ENCODE data around the gene C22orf39.

The C22orf39 gene

GRCh38 chr22:19483481-19484244 is 36.2 kb upstream of the C22orf39 start:
- TF ChIP-seq TCF12 (IDR thresholded peaks at IDR 0.05; ENCODE audit: low read depth) = no peak
- no peak for TF ChIP-seq TAF1 (IDR thresholded peaks at IDR 0.05; ENCODE audit: low read depth)
- TF ChIP-seq FOXM1 (IDR thresholded peaks at IDR 0.05; ENCODE audit: borderline replicate concordance, low read depth) = no peak
- no peak for TF ChIP-seq CEBPB (IDR thresholded peaks at IDR 0.05)
- no peak for TF ChIP-seq REST (IDR thresholded peaks at IDR 0.05; ENCODE audit: low read depth)
- TF ChIP-seq NFIC (IDR thresholded peaks at IDR 0.05) = no peak
- no peak for TF ChIP-seq RAD21 (IDR thresholded peaks at IDR 0.05; ENCODE audit: low read depth)
- TF ChIP-seq CREB1 (IDR thresholded peaks at IDR 0.05; ENCODE audit: low read depth) = no peak
- TF ChIP-seq EP300 (IDR thresholded peaks at IDR 0.05; ENCODE audit: borderline replicate concordance) = no peak
- TF ChIP-seq MAX (IDR thresholded peaks at IDR 0.05) = no peak

- TF ChIP-seq NFIC (IDR thresholded peaks at IDR 0.05) = no peak
- TF ChIP-seq YY1 (IDR thresholded peaks at IDR 0.05; ENCODE audit: low read depth) = no peak
- no peak for TF ChIP-seq TAF1 (IDR thresholded peaks at IDR 0.05; ENCODE audit: low read depth)
- no peak for TF ChIP-seq FOXM1 (IDR thresholded peaks at IDR 0.05; ENCODE audit: borderline replicate concordance, low read depth)
- TF ChIP-seq TCF12 (IDR thresholded peaks at IDR 0.05; ENCODE audit: low read depth) = no peak
- TF ChIP-seq ZBTB7A (IDR thresholded peaks at IDR 0.05; ENCODE audit: low read depth) = no peak
- TF ChIP-seq CEBPB (IDR thresholded peaks at IDR 0.05) = no peak
- TF ChIP-seq EP300 (IDR thresholded peaks at IDR 0.05; ENCODE audit: borderline replicate concordance) = no peak
- TF ChIP-seq TEAD4 (IDR thresholded peaks at IDR 0.05) = no peak
- no peak for TF ChIP-seq EGR1 (IDR thresholded peaks at IDR 0.05)
- TF ChIP-seq REST (IDR thresholded peaks at IDR 0.05; ENCODE audit: low read depth) = no peak
- TF ChIP-seq MAX (IDR thresholded peaks at IDR 0.05) = no peak
- TF ChIP-seq USF1 (IDR thresholded peaks at IDR 0.05) = no peak
- no peak for TF ChIP-seq CREB1 (IDR thresholded peaks at IDR 0.05; ENCODE audit: low read depth)
- TF ChIP-seq RAD21 (IDR thresholded peaks at IDR 0.05; ENCODE audit: low read depth) = no peak
These were observed 34.8 kb upstream of the C22orf39 start for GRCh38 chr22:19482297-19482696.

- TF ChIP-seq TCF12 (IDR thresholded peaks at IDR 0.05; ENCODE audit: low read depth) (no peak), TAF1 (IDR thresholded peaks at IDR 0.05; ENCODE audit: low read depth) (no peak), MAX (IDR thresholded peaks at IDR 0.05) (no peak), NFIC (IDR thresholded peaks at IDR 0.05) (no peak), USF1 (IDR thresholded peaks at IDR 0.05) (no peak), EGR1 (IDR thresholded peaks at IDR 0.05) (no peak), ZBTB7A (IDR thresholded peaks at IDR 0.05; ENCODE audit: low read depth) (no peak)
These were observed 33.3 kb upstream of the C22orf39 start for GRCh38 chr22:19480789-19481188.

GRCh38 chr22:19480173-19480568 is 32.7 kb upstream of the C22orf39 start:
- no peak for TF ChIP-seq NFIC (IDR thresholded peaks at IDR 0.05)
- TF ChIP-seq EGR1 (IDR thresholded peaks at IDR 0.05) = no peak
- TF ChIP-seq TEAD4 (IDR thresholded peaks at IDR 0.05) = no peak
- no peak for TF ChIP-seq RAD21 (IDR thresholded peaks at IDR 0.05; ENCODE audit: low read depth)
- TF ChIP-seq YY1 (IDR thresholded peaks at IDR 0.05; ENCODE audit: low read depth) = no peak
- TF ChIP-seq MAX (IDR thresholded peaks at IDR 0.05) = no peak
- TF ChIP-seq USF1 (IDR thresholded peaks at IDR 0.05) = no peak
- TF ChIP-seq FOXM1 (IDR thresholded peaks at IDR 0.05; ENCODE audit: borderline replicate concordance, low read depth) = no peak

Measured in Ishikawa (cell line).